ENCODE data around the gene CACNA1G. TPM values are rescaled to one million over a fixed set of nuclear protein-coding genes. Genes with fewer than 3 reads are reported as not detected.

CACNA1G gene
- total and polyA plus RNA-seq, 9 of the 15 experiments (the other 6 are each of a cell fraction or from before 2014, with no cell fraction given), result 0.01 TPM; not detected in 8

DNA sequence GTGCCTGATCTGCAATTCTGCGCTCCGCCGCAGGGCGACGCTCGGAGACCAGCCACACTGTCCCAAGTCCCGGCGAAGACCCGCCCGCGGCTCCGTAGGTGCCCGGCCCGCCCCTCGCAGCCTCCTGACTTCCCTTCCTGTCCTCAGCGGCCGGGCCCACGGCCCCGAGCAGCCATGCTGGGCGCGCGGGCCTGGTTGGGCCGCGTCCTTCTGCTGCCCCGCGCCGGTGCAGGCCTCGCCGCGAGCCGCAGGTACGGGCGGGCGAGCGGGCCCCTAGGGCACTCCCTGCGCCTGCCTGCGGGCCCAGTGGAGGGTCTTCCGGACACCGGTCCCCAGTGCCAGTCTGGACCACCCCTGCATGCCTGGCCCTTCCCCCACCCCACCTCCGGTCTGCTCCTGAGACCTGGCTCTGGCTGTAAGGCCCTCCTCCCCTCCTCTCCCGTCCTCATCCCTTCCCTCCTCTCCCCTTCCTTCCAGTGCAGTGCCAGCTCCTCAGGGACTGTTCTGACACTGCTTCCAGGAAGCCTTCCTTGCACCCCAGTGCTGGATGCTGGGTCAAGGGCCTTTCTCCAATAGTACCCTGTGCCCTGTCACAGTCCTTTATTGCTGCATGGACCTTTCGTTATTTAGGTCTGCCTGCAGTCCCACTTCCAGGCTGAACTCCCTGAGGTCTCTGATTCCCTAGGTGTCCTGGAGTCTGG lies 13.3 kb upstream of the CACNA1G start, which contains the start of gene SPATA20 (continued):
- no peak for TF ChIP-seq GTF2E2 (tag; IDR thresholded peaks at IDR 0.05)
- peak; percentile 90 for TF ChIP-seq MAX (CRISPR knock-in tag; IDR thresholded peaks at IDR 0.05)
- TF ChIP-seq ZNF551 (CRISPR knock-in tag; IDR thresholded peaks at IDR 0.05), result no peak
- TF ChIP-seq SMC3 (conservative IDR thresholded peaks at IDR 0.05; ENCODE audit: insufficient read depth, low read depth, low read length), result peak; percentile 92
- peak; percentile 60 for TF ChIP-seq ELF1 (tag; IDR thresholded peaks at IDR 0.05)
- no peak for TF ChIP-seq MYNN (IDR thresholded peaks at IDR 0.05)
- TF ChIP-seq MYNN (CRISPR knock-in tag; IDR thresholded peaks at IDR 0.05), result no peak
- TF ChIP-seq RAD21 (CRISPR knock-in tag; conservative IDR thresholded peaks at IDR 0.05 in 1 of 2, IDR thresholded peaks at IDR 0.05 in 1 of 2), result peak; percentile 93 to 96
- TF ChIP-seq ZBTB2 (IDR thresholded peaks at IDR 0.05), result no peak
- 0 out of 2 replicates have a peak, but pooled peaks have one; percentile 25 for TF ChIP-seq CEBPG (CRISPR knock-in tag; IDR thresholded peaks at IDR 0.05)
- TF ChIP-seq CEBPG (tag; conservative IDR thresholded peaks at IDR 0.05 in 1 of 2, IDR thresholded peaks at IDR 0.05 in 1 of 2), result no peak
- TF ChIP-seq RB1 (IDR thresholded peaks at IDR 0.05; ENCODE audit: low read depth), result peak; percentile 86
- TF ChIP-seq, protein P1, sequence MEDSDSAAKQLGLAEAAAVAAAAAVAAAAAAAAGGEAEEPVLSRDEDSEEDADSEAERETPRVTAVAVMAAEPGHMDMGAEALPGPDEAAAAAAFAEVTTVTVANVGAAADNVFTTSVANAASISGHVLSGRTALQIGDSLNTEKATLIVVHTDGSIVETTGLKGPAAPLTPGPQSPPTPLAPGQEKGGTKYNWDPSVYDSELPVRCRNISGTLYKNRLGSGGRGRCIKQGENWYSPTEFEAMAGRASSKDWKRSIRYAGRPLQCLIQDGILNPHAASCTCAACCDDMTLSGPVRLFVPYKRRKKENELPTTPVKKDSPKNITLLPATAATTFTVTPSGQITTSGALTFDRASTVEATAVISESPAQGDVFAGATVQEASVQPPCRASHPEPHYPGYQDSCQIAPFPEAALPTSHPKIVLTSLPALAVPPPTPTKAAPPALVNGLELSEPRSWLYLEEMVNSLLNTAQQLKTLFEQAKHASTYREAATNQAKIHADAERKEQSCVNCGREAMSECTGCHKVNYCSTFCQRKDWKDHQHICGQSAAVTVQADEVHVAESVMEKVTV (CRISPR knock-in tag; IDR thresholded peaks at IDR 0.05), result peak; percentile 56; the same call in 1 of the 2 replicates
- TF ChIP-seq GATAD2B (IDR thresholded peaks at IDR 0.05; ENCODE audit: borderline replicate concordance), result no peak; the same call in 1 of the 2 replicates
- peak; percentile 41 for TF ChIP-seq RBBP5 (IDR thresholded peaks at IDR 0.05; ENCODE audit: borderline replicate concordance, insufficient read depth, low read length, poor library complexity, severe bottlenecking)
- TF ChIP-seq KLF10 (CRISPR knock-in tag; IDR thresholded peaks at IDR 0.05), result no peak
- no peak for TF ChIP-seq KLF13 (tag; IDR thresholded peaks at IDR 0.05; ENCODE audit: borderline replicate concordance, low read depth)
- peak; percentile 41 for TF ChIP-seq MYC (IDR thresholded peaks at IDR 0.05; ENCODE audit: low read depth, low read length)
- TF ChIP-seq MYC (CRISPR knock-in tag; IDR thresholded peaks at IDR 0.05; ENCODE audit: borderline replicate concordance, low read depth), result no peak
- TF ChIP-seq POLR2G (IDR thresholded peaks at IDR 0.05; ENCODE audit: low read depth, low read length), result peak; percentile 89
- TF ChIP-seq ZZZ3 (IDR thresholded peaks at IDR 0.05), result no peak
- no peak for TF ChIP-seq BRD9 (IDR thresholded peaks at IDR 0.05; ENCODE audit: low read depth, partially characterized antibody)
- TF ChIP-seq CTBP1 (IDR thresholded peaks at IDR 0.05; ENCODE audit: borderline replicate concordance), result peak; percentile 41; the same call in 1 of the 2 replicates
- peak; percentile 33 to 77; a peak in 3 of 4 replicates for TF ChIP-seq MAZ (CRISPR knock-in tag; conservative IDR thresholded peaks at IDR 0.05 in 1 of 2, IDR thresholded peaks at IDR 0.05 in 1 of 2)
- peak; percentile 95 for TF ChIP-seq FOXP1 (CRISPR knock-in tag; IDR thresholded peaks at IDR 0.05)
